Gastrocnemius medialis (tissue), 4 donors: ENCODE results near the gene NDUFB2. TPM values are rescaled to one million over a fixed set of nuclear protein-coding genes. Genes with fewer than 3 reads are reported as not detected.

Experiments
- ATAC-seq, 2 donors: fragments of 150-250 bp; one replicate each; pipeline ENCODE4 v1.9.1; 2016
- DNase-seq, 2 donors: peaks; one replicate each; pipeline ENCODE4 v3.0.0-alpha.2; 2019
- H3K27ac ChIP-seq, 4 donors: fragments of 200-600 bp; sonication (generic); 1 replicate in 1 of 4; 2 replicates in 3 of 4; pipeline ENCODE4 v1.5.1; 2016 to 2018; ENCODE audit warnings: mild to moderate bottlenecking in 2 of 4, moderate library complexity in 1 of 4
- H3K27me3 ChIP-seq, 3 donors: fragments of 200-600 bp; sonication (generic) in 2 of 3; 1 replicate in 1 of 3; 2 replicates in 2 of 3; pipeline versions ENCODE4 v1.5.1 to v1.6.0; 2016 to 2019; ENCODE audit warnings: mild to moderate bottlenecking in 1 of 3, moderate library complexity in 1 of 3
- H3K36me3 ChIP-seq, 2 donors: fragments of 200-600 bp; sonication (generic) in 1 of 2; one replicate each; pipeline ENCODE4 v1.5.1; 2017 to 2018
- H3K4me1 ChIP-seq, 2 donors: fragments of 200-600 bp; sonication (generic) in 1 of 2; one replicate each; pipeline ENCODE4 v1.5.1; 2016 to 2017; ENCODE audit warnings: mild to moderate bottlenecking in 2 of 2
- H3K4me3 ChIP-seq, 4 donors: fragments of 200-600 bp; sonication (generic) in 3 of 4; 1 replicate in 1 of 4; 2 replicates in 3 of 4; pipeline ENCODE4 v1.5.1; 2016 to 2019; ENCODE audit warnings: mild to moderate bottlenecking in 2 of 4
- H3K9me3 ChIP-seq, 3 donors: fragments of 200-600 bp; sonication (generic) in 2 of 3; 1 replicate in 1 of 3; 2 replicates in 2 of 3; pipeline ENCODE4 v1.5.1; 2016 to 2019
- CTCF ChIP-seq, 5 experiments: fragments of 450-650 bp in 3 of 5; fragments of 200-600 bp in 2 of 5; sonication (generic) in 2 of 5; IDR thresholded peaks in 4 of 5; conservative IDR thresholded peaks in 1 of 5; 1 replicate in 4 of 5; 2 replicates in 1 of 5; pipeline ENCODE4 v1.5.1; 2016 to 2019; ENCODE audit warnings: antibody characterized with exemption in 5 of 5, mild to moderate bottlenecking in 3 of 5, moderate library complexity in 3 of 5
- POLR2A ChIP-seq, 2 donors: fragments of 450-650 bp; IDR thresholded peaks; one replicate each; pipeline ENCODE4 v1.6.1; 2017; ENCODE audit warnings: antibody characterized with exemption in 2 of 2, mild to moderate bottlenecking in 2 of 2, moderate library complexity in 2 of 2
- in situ Hi-C, 4 donors: fragments of 200-750 bp; cut with MboI; loops; one replicate each; pipeline versions ENCODE4 v1.15.0 to v1.8.0; 2017; ENCODE audit warnings: low sequenced_read_pairs in 4 of 4
- intact Hi-C: fragments of 100-400 bp; cut with DNase I; formaldehyde crosslinking; loops from one replicate; pipeline ENCODE4 v1.15.1; 2023; ENCODE audit warnings: low total_unique reads
- total RNA-seq, 4 donors: library from RNA; depleted of rRNA; stranded (reverse); fragments of >200 nt; gene quantifications; one replicate each; pipeline versions ENCODE4 v1.1.0 to v1.2.3, GENCODE V29; 2016

Gene NDUFB2
- total RNA-seq, 4 donors from 2014 or later = 449 to 793 (median 538) TPM

GRCh38 chr7:140677496-140677895 lies 19.0 kb upstream of the NDUFB2 start:
- in situ Hi-C loops = loop anchor here in 3 of 4 donors (25.0 kb wide), 1 partner anchor 335 kb away; the partner anchor contains the start of gene MRPS33 (in 3 of the 3)
- Histone ChIP-seq H3K4me1 (peaks cover 16 to 19% of the 10 kb centered on the region in 2 donors), H3K27me3 (no peaks in the 10 kb centered on the region), H3K4me3 (no peak overlapping the region), H3K9me3 (no peaks in the 10 kb centered on the region), H3K36me3 (peaks cover 0 to 31% of the 10 kb centered on the region in 2 donors), H3K27ac (no peak overlapping the region)
- ATAC-seq (no peak), DNase-seq (no peak)
- intact Hi-C loops = loop anchor here (5.0 to 10.0 kb wide), 3 partner anchors 135 to 857 kb away; partner anchors contain the start of gene MRPS33
- TF ChIP-seq CTCF (IDR thresholded peaks at IDR 0.05 in 4 of 5, conservative IDR thresholded peaks at IDR 0.05 in 1 of 5) (no peak), POLR2A (IDR thresholded peaks at IDR 0.05) (no peak)

DNA sequence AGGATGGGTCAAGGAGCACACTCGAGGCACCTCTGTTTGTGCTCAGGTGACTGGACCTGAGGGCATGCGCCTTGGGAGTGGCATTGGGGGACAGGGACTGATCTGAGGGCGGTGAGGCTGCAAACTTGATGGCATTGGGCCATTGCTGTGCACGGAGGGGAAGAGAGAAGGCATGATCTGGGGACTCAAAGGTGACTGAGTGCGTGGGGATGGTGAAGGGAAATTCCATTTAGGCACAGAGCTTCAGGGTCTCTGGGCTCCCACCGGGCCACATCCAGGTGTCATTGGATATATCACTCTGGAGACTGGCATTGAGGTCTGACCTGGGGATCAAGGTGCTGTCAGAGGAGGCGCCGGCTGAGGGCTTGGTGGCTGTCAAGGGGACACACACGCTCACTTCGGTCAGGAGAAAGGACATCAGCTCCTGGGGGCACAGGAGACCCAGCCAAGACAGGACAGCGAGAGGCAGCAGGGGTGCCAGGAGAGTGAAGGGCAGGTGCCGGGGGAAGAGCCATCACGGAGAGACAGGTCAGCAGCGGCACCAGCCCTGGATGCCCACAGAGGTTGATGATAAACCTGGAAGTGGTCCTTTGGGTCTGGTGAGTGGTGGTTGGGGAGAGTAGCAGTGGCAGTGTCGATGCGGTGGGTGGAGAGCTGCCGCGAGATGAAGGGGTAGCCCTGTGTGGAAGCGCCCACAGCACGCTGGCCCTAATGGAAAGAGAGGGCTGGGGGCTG lies 18.3 kb upstream of the NDUFB2 start:
- ATAC-seq (no peak), DNase-seq (no peak)
- Histone ChIP-seq H3K27ac (no peak overlapping the region), H3K36me3 (peaks cover 0 to 31% of the 10 kb centered on the region in 2 donors), H3K9me3 (no peaks in the 10 kb centered on the region), H3K27me3 (no peaks in the 10 kb centered on the region), H3K4me3 (no peak overlapping the region), H3K4me1 (peaks cover 16 to 18% of the 10 kb centered on the region in 2 donors)
- TF ChIP-seq POLR2A (IDR thresholded peaks at IDR 0.05) = no peak
- no peak for TF ChIP-seq CTCF (IDR thresholded peaks at IDR 0.05 in 4 of 5, conservative IDR thresholded peaks at IDR 0.05 in 1 of 5)
- intact Hi-C loops = loop anchor here (5.0 to 10.0 kb wide), 3 partner anchors 134 to 857 kb away; partner anchors contain the start of gene MRPS33
- in situ Hi-C loops = loop anchor here in 3 of 4 donors (25.0 kb wide), 1 partner anchor 334 kb away; the partner anchor contains the start of gene MRPS33 (in 3 of the 3)

- Histone ChIP-seq H3K4me1 (peaks cover 13% of the 10 kb centered on the region in 2 donors), H3K4me3 (no peak overlapping the region), H3K27ac (no peak overlapping the region), H3K36me3 (peaks cover 0 to 31% of the 10 kb centered on the region in 2 donors), H3K27me3 (no peaks in the 10 kb centered on the region), H3K9me3 (no peaks in the 10 kb centered on the region)
- no peak for TF ChIP-seq POLR2A (IDR thresholded peaks at IDR 0.05)
- TF ChIP-seq CTCF (IDR thresholded peaks at IDR 0.05 in 4 of 5, conservative IDR thresholded peaks at IDR 0.05 in 1 of 5) = no peak
- ATAC-seq (no peak), DNase-seq (no peak)
- in situ Hi-C loops (loop anchor here in 3 of 4 donors (25.0 kb wide), 1 partner anchor 334 kb away; the partner anchor contains the start of gene MRPS33 (in 3 of the 3)), intact Hi-C loops (loop anchor here (5.0 to 10.0 kb wide), 3 partner anchors 134 to 856 kb away; partner anchors contain the start of gene MRPS33)
Observed at GRCh38 chr7:140678816-140679130, 17.7 kb upstream of the NDUFB2 start.

DNA sequence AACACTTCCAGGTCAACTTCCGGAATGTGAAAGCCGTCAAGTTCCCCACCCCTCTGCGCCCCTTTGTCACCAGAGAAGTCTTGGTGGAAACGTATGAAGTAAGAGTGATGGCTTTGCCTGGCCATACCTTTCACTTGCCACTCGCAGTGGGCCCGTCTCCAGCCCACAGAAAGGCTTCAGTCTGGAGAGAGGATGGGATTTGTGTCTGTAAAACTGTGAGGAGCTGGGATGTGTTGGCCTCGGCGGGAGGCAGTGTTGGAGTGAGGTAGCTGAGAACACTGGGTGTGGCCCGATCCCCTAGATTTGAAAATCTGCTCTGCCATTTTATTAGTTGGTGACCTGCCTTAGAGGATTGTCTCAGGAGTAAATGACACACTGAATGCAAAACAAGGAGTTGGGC lies 17.3 kb upstream of the NDUFB2 start:
- Histone ChIP-seq H3K27ac (no peak overlapping the region), H3K36me3 (peaks cover 0 to 31% of the 10 kb centered on the region in 2 donors), H3K27me3 (no peaks in the 10 kb centered on the region), H3K4me1 (peaks cover 9 to 10% of the 10 kb centered on the region in 2 donors), H3K4me3 (no peak overlapping the region), H3K9me3 (no peaks in the 10 kb centered on the region)
- in situ Hi-C loops (loop anchor here in 3 of 4 donors (25.0 kb wide), 1 partner anchor 333 kb away; the partner anchor contains the start of gene MRPS33 (in 3 of the 3)), intact Hi-C loops (loop anchor here (5.0 to 10.0 kb wide), 3 partner anchors 133 to 856 kb away; partner anchors contain the start of gene MRPS33)
- ATAC-seq (no peak), DNase-seq (no peak)
- TF ChIP-seq POLR2A (IDR thresholded peaks at IDR 0.05) (no peak), CTCF (IDR thresholded peaks at IDR 0.05 in 4 of 5, conservative IDR thresholded peaks at IDR 0.05 in 1 of 5) (no peak)
